Panc1 (cell line): ENCODE measurements around the gene SCART1. TPM values are rescaled to one million over a fixed set of nuclear protein-coding genes. Genes with fewer than 3 reads are reported as not detected.
A peak's percentile ranks its signal among the peaks of the same experiment; 100 is the strongest.

ENCODE experiments used
- ATAC-seq: fragments of 200-7000 bp; cut with Tn5 transposase; 2 replicates; pipeline ENCODE4 v1.9.1; 2020; ENCODE audit warnings: mild to moderate bottlenecking, moderate library complexity
- BruUV-seq: library from RNA; stranded (reverse); fragments of 400-500 nt; replicated peaks from 2 replicates; lab custom pipeline; 2021; lab: Mats Ljungman, UMichigan
- CTCF ChIA-PET: fragments of 300-600 bp; sonication (Branson Sonifier 250); formaldehyde crosslinking; loops from one replicate; lab custom pipeline; 2022; ENCODE audit warnings: antibody characterized with exemption; lab: Charles Lee
- POLR2A ChIA-PET: fragments of 300-600 bp; sonication (Branson Sonifier 250); formaldehyde crosslinking; loops from one replicate; lab custom pipeline; 2022; ENCODE audit warnings: antibody characterized with exemption; lab: Charles Lee
- DNase-seq: peaks from one replicate; pipeline ENCODE4 v3.0.0-alpha.2; 2010; ENCODE audit warnings: low read depth, low spot score
- H3K27ac ChIP-seq: 2 replicates; pipeline ENCODE4 v1.5.1; 2011; ENCODE audit warnings: mild to moderate bottlenecking, low read length, inconsistent platforms
- H3K27me3 ChIP-seq: fragments of 200-500 bp; sonication (Bioruptor generic); 2 replicates; pipeline ENCODE4 v1.6.0; 2014; ENCODE audit warnings: low read length, inconsistent platforms; ENCODE audit not compliant: control insufficient read depth, insufficient read depth
- H3K36me3 ChIP-seq: fragments of 200-500 bp; sonication (Bioruptor generic); 2 replicates; pipeline ENCODE4 v1.5.1; 2014; ENCODE audit warnings: inconsistent platforms, mild to moderate bottlenecking, low read length, moderate library complexity; ENCODE audit not compliant: control insufficient read depth, insufficient read depth
- H3K4me1 ChIP-seq: 2 replicates; pipeline ENCODE4 v1.5.1; 2011; ENCODE audit warnings: inconsistent platforms, mild to moderate bottlenecking, low read length, moderate library complexity; ENCODE audit not compliant: control insufficient read depth, insufficient read depth
- H3K4me3 ChIP-seq, 2 experiments: 2 replicates each; pipeline ENCODE4 v1.5.1; 2011 to 2012; ENCODE audit warnings: low read depth in 2 of 2, low read length in 2 of 2, mild to moderate bottlenecking in 2 of 2, inconsistent platforms in 1 of 2, moderate library complexity in 1 of 2
- H3K9me3 ChIP-seq: fragments of 200-500 bp; sonication (Bioruptor generic); 2 replicates; pipeline ENCODE4 v1.5.1; 2014; ENCODE audit warnings: low read depth, mild to moderate bottlenecking, inconsistent platforms, low read length, moderate library complexity; ENCODE audit not compliant: control insufficient read depth, insufficient read depth
- POLR2AphosphoS5 ChIP-seq: IDR thresholded peaks from 2 replicates; pipeline ENCODE4 v1.6.1; 2012; ENCODE audit warnings: mild to moderate bottlenecking, low read depth, low read length, moderate library complexity
- SIN3A ChIP-seq: IDR thresholded peaks from 2 replicates; pipeline ENCODE4 v1.6.1; 2012; ENCODE audit warnings: low read depth, mild to moderate bottlenecking, low read length, moderate library complexity, borderline replicate concordance; ENCODE audit not compliant: insufficient read depth
- TCF7L2 ChIP-seq: IDR thresholded peaks from 2 replicates; pipeline ENCODE4 v1.6.1; 2011; ENCODE audit warnings: mild to moderate bottlenecking, low read depth, low read length, inconsistent platforms
- in situ Hi-C: cut with HindIII; loops from 2 replicates; pipeline ENCODE4 v1.10.0; 2016; ENCODE audit warnings: low sequenced_read_pairs, low pct_unique_long_range_greater_than_20kb
- intact Hi-C: fragments of 100-400 bp; cut with micrococcal nuclease; formaldehyde crosslinking; loops from one replicate; pipeline ENCODE4 v1.10.0; 2022; ENCODE audit not compliant: unreplicated experiment
- total RNA-seq: library from RNA; stranded (reverse); gene quantifications from one replicate; pipeline ENCODE4 v1.2.1, GENCODE V29; 2021; ENCODE audit not compliant: unreplicated experiment
- TF ChIP-seq, protein P1 (sequence below), 2 experiments: IDR thresholded peaks; 2 replicates each; pipeline ENCODE4 v1.6.1; 2011 to 2012; ENCODE audit warnings: low read depth in 2 of 2, control low read depth in 1 of 2, low read length in 1 of 2, mild to moderate bottlenecking in 1 of 2, moderate library complexity in 1 of 2; ENCODE audit not compliant: insufficient read depth in 1 of 2
- TF ChIP-seq, protein P2 (sequence below): fragments of 450-650 bp; IDR thresholded peaks from 2 replicates; pipeline ENCODE4 v1.5.1; 2017; ENCODE audit warnings: mild to moderate bottlenecking

Gene SCART1
- total RNA-seq, 1 experiment from 2014 or later = 0.57 TPM

DNA sequence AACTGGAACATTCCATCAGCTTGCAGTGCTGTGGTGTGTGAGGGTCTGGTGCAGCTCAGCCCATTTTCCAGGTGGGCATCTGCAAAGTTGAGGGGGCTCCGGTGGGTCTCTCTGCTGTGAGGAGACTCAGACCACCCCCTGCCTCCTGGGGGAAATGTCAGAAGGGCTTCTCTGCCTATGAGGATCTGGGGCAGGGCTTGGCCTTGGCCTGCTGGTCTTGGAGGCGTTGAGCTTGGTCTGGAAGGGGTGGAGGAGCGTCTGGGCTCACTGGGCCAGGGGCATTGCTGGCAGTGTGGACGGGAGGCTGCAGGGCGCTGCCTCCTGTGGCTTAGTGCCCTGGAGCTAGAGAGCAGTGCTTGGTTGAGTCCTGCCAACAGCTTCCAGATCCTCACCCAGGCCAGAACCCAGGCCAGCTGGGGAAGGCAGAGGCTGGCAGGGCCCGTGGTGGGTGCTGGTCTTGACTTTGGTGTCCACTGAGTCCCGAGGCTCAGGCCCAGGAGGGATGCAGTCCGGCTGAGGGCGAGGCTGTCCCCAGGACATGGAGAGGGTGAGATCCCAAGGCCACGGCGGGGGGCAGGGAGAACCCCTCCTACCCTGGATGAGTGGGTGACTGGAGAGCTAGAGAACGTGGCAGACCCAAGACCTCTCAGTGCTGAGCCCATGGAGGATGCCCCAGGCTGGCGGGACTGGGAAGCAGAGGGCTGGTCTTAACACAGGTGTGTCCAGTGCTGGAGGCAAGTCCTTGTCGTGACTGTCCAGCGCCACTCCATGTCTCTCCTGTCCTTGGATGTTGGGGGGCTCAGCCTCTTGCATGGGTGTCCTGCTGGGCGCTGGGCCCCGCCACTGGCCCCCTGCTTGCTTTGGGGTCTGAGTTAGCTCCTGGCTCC lies 32.2 kb upstream of the SCART1 start:
- ATAC-seq (0 out of 2 replicates have a peak, but pooled peaks have one; percentile 26), DNase-seq (no peak)
- Histone ChIP-seq H3K27ac (no peak overlapping the region), H3K36me3 (no peaks in the 10 kb centered on the region), H3K4me3 (no peak overlapping the region), H3K9me3 (no peaks in the 10 kb centered on the region), H3K4me1 (peaks cover 21% of the 10 kb centered on the region), H3K27me3 (no peaks in the 10 kb centered on the region)
- ChIA-PET CTCF (no interaction called here), POLR2A (interaction anchor here (0.5 to 0.6 kb wide), 3 partner anchors 27 to 152 kb away, joined by 3 to 26 read pairs (median 5); no protein-coding TSS in a partner anchor)
- intact Hi-C loops = no loop called here
- BruUV-seq = no TSS peak
- in situ Hi-C loops = no loop called here
- TF ChIP-seq, protein P1, sequence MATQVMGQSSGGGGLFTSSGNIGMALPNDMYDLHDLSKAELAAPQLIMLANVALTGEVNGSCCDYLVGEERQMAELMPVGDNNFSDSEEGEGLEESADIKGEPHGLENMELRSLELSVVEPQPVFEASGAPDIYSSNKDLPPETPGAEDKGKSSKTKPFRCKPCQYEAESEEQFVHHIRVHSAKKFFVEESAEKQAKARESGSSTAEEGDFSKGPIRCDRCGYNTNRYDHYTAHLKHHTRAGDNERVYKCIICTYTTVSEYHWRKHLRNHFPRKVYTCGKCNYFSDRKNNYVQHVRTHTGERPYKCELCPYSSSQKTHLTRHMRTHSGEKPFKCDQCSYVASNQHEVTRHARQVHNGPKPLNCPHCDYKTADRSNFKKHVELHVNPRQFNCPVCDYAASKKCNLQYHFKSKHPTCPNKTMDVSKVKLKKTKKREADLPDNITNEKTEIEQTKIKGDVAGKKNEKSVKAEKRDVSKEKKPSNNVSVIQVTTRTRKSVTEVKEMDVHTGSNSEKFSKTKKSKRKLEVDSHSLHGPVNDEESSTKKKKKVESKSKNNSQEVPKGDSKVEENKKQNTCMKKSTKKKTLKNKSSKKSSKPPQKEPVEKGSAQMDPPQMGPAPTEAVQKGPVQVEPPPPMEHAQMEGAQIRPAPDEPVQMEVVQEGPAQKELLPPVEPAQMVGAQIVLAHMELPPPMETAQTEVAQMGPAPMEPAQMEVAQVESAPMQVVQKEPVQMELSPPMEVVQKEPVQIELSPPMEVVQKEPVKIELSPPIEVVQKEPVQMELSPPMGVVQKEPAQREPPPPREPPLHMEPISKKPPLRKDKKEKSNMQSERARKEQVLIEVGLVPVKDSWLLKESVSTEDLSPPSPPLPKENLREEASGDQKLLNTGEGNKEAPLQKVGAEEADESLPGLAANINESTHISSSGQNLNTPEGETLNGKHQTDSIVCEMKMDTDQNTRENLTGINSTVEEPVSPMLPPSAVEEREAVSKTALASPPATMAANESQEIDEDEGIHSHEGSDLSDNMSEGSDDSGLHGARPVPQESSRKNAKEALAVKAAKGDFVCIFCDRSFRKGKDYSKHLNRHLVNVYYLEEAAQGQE (IDR thresholded peaks at IDR 0.05; ENCODE audit: insufficient read depth in 1 of 2, low read depth in 2 of 2, low read length in 1 of 2) = no peak
- no peak for TF ChIP-seq POLR2AphosphoS5
- TF ChIP-seq, protein P2, sequence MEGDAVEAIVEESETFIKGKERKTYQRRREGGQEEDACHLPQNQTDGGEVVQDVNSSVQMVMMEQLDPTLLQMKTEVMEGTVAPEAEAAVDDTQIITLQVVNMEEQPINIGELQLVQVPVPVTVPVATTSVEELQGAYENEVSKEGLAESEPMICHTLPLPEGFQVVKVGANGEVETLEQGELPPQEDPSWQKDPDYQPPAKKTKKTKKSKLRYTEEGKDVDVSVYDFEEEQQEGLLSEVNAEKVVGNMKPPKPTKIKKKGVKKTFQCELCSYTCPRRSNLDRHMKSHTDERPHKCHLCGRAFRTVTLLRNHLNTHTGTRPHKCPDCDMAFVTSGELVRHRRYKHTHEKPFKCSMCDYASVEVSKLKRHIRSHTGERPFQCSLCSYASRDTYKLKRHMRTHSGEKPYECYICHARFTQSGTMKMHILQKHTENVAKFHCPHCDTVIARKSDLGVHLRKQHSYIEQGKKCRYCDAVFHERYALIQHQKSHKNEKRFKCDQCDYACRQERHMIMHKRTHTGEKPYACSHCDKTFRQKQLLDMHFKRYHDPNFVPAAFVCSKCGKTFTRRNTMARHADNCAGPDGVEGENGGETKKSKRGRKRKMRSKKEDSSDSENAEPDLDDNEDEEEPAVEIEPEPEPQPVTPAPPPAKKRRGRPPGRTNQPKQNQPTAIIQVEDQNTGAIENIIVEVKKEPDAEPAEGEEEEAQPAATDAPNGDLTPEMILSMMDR = no peak
- TF ChIP-seq SIN3A = no peak
- TF ChIP-seq TCF7L2 = no peak

DNA sequence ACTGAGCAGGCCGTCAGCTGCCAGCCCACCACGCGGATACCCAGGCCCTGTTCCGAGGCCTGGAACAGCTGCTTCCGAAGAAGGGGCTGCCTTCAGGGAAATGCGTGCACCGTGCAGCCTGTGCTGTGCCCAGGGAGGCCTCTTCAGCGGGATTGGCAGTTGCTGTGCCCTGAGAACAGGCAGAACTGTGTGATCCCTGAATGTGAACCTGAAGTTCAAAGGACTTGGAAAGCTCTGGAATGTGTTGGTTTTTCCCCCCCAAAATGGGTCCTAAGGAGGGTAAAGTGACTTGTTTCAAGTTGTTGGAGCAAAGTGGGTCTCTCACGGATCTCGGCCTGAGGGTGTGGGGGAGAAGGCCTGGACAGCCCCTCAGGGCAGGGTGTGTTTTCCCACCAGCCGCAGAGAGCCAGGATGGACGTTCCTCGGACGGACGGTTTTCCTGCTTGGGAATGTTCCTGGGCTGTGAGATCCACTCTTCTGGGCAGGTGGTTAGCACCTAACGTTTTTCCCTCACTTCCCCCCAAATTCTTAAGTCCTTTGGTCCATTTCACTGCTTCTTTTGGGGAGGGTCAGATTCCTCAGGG lies 31.4 kb upstream of the SCART1 start:
- ATAC-seq (peak; percentile 25), DNase-seq (no peak)
- Histone ChIP-seq H3K36me3 (no peaks in the 10 kb centered on the region), H3K27ac (no peak overlapping the region), H3K27me3 (no peaks in the 10 kb centered on the region), H3K9me3 (no peaks in the 10 kb centered on the region), H3K4me3 (no peak overlapping the region), H3K4me1 (peaks cover 21% of the 10 kb centered on the region)
- POLR2A ChIA-PET = interaction anchor here (0.5 to 0.6 kb wide), 2 partner anchors 26 to 27 kb away, joined by 3 to 26 read pairs; no protein-coding TSS in a partner anchor
- TF ChIP-seq SIN3A = no peak
- TF ChIP-seq, protein P2 = no peak
- TF ChIP-seq, protein P1 (IDR thresholded peaks at IDR 0.05; ENCODE audit: insufficient read depth in 1 of 2, low read depth in 2 of 2, low read length in 1 of 2) = no peak
- no peak for TF ChIP-seq TCF7L2
- TF ChIP-seq POLR2AphosphoS5 = 0 out of 2 replicates have a peak, but pooled peaks have one; percentile 15
- in situ Hi-C loops (no loop called here), intact Hi-C loops (no loop called here)
- CTCF ChIA-PET = no interaction called here
- no TSS peak for BruUV-seq
